Measurements from ENCODE around the gene KCNA3.
"Not testable (repeated sequence)": the region's sequence is repeated elsewhere in the genome, so short reads cannot be mapped to it uniquely, and the experiment has no call there.

The KCNA3 gene

GRCh38 chr1:110677526-110677925 lies 2.8 kb upstream of the KCNA3 start:
- DNase-seq, result no peak

GRCh38 chr1:110676970-110677369 lies 2.2 kb upstream of the KCNA3 start:
- DNase-seq, result no peak

GRCh38 chr1:110675060-110675791 lies 486 bp upstream of the KCNA3 start:
- DNase-seq, result no peak

- peak in 4 of 5 experiments; percentile 7 to 52 (median 19) for DNase-seq
These were observed 869 bp downstream of the KCNA3 start for GRCh38 chr1:110673805-110674336.

- DNase-seq, result peak in 2 of 5 experiments; percentile 42 to 48
These were observed 1.5 kb downstream of the KCNA3 start for GRCh38 chr1:110673197-110673701.

GRCh38 chr1:110672753-110673108 lies 2.0 kb downstream of the KCNA3 start:
- peak in 3 of 5 experiments; percentile 10 to 86 (median 67) for DNase-seq

- peak; percentile 13 to 94 (median 70) for DNase-seq
These were observed 2.6 kb downstream of the KCNA3 start for GRCh38 chr1:110672001-110672752.

GRCh38 chr1:110671361-110671760 lies 3.4 kb downstream of the KCNA3 start:
- peak in 2 of 5 experiments; percentile 18 to 30 for DNase-seq

GRCh38 chr1:110668549-110668948 lies 6.2 kb downstream of the KCNA3 start:
- peak in 2 of 5 experiments; percentile 17 to 58 for DNase-seq

GRCh38 chr1:110667776-110668175 lies 7.0 kb downstream of the KCNA3 start:
- DNase-seq, result peak in 1 of 5 experiments; percentile 48

GRCh38 chr1:110663241-110663640 lies 11.5 kb downstream of the KCNA3 start:
- DNase-seq, result no peak

- DNase-seq, result not testable (repeated sequence)
These were observed 15.2 kb downstream of the KCNA3 start for GRCh38 chr1:110659559-110659958.

- no peak for DNase-seq
These were observed 17.4 kb downstream of the KCNA3 start for GRCh38 chr1:110657351-110657750.

- DNase-seq, result no peak
These were observed 24.1 kb downstream of the KCNA3 start for GRCh38 chr1:110650609-110651008.

GRCh38 chr1:110648417-110648816 lies 26.3 kb downstream of the KCNA3 start:
- DNase-seq, result peak in 1 of 5 experiments; percentile 35

- DNase-seq, result peak in 2 of 5 experiments; percentile 46 to 89
These were observed 27.4 kb downstream of the KCNA3 start for GRCh38 chr1:110647254-110647891.

GRCh38 chr1:110645821-110646735 lies 28.7 kb downstream of the KCNA3 start:
- no peak for DNase-seq

GRCh38 chr1:110645211-110645610 lies 29.5 kb downstream of the KCNA3 start:
- no peak for DNase-seq

- no peak for DNase-seq
These were observed 30.8 kb downstream of the KCNA3 start for GRCh38 chr1:110643879-110644472.

- DNase-seq, result no peak
These were observed 34.9 kb downstream of the KCNA3 start for GRCh38 chr1:110639724-110640386.

GRCh38 chr1:110638556-110638955 lies 36.2 kb downstream of the KCNA3 start:
- DNase-seq, result no peak

Data from T-helper 2 cell (primary cell).